ENCODE results near the gene PAX9.
"Not testable (repeated sequence)": the region's sequence is repeated elsewhere in the genome, so short reads cannot be mapped to it uniquely, and the experiment has no call there.

The PAX9 gene

DNA sequence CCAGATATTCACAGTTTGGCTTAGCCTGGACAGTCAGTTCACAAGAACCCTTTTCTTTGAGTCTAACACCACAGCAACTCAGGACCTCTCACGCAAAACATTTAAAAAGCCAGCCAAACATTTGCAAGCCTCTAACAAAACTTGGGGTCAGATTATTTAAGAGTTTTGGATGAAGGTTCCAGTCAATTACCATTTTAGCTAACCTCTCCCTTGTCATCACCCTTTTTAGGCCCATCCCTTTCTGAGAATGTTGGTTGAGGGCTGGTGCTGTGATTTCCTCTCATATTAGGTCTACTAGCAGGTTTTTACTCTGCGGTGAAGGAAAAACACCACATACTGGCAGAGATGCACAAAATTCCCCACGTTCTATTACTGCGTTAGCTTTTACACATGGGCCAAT is 20.7 kb downstream of the PAX9 start:
- Histone ChIP-seq H3K27ac (ENCODE audit: low read length) (no peak overlapping the region), H3K9me3 (ENCODE audit: insufficient read depth, low read depth, low read length) (no peaks in the 10 kb centered on the region)

DNA sequence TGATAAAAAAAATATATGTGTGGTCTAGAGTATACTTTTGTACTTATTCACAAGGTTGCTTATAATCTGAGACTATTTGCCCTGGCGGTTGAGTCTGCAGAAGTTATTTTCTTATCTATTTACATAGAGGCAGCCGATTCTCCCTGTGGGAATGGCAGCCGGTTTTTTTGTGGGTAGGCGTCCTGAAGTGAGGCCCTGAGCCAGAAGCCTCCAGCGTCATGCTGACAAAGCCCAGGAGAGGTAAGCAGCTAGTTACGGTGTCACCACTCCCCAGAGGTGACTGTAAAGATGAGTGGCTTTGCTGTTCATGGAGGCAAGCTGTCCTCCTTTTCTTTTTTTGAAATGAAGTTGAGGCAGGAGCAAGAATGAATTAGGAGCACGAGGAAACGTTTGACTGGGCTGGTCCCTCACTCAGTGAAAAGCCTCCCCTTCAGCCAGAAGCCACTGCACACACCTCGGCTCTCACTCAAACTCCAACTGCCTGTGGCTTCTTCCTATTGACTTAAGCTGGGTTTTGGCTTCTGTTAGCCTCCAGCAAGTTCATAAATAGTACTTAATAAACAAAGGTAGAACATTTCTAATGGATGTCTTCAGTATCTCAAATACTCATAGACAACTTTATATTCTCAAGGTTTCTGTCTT is 21.5 kb downstream of the PAX9 start:
- no peaks in the 10 kb centered on the region for H3K9me3 ChIP-seq (ENCODE audit: insufficient read depth, low read depth, low read length)
- no peak overlapping the region for H3K4me3 ChIP-seq (ENCODE audit: low read length)
- no peak overlapping the region for H3K27ac ChIP-seq (ENCODE audit: low read length)
- no peaks in the 10 kb centered on the region for H3K36me3 ChIP-seq (ENCODE audit: insufficient read depth, low read depth, low read length)
- no peaks in the 10 kb centered on the region for H3K27me3 ChIP-seq (ENCODE audit: insufficient read depth, low read length)
- no peak overlapping the region for H3K9ac ChIP-seq (ENCODE audit: low read depth, low read length)
- H3K4me1 ChIP-seq (ENCODE audit: insufficient read depth, low read length) = peaks cover 17% of the 10 kb centered on the region

More for the DNA sequence above, 20.7 kb downstream of the PAX9 start:
- no peak overlapping the region for H3K4me3 ChIP-seq (ENCODE audit: low read length)
- no peaks in the 10 kb centered on the region for H3K36me3 ChIP-seq (ENCODE audit: insufficient read depth, low read depth, low read length)
- peaks cover 18% of the 10 kb centered on the region for H3K4me1 ChIP-seq (ENCODE audit: insufficient read depth, low read length)
- H3K27me3 ChIP-seq (ENCODE audit: insufficient read depth, low read length) = no peaks in the 10 kb centered on the region
- H3K9ac ChIP-seq (ENCODE audit: low read depth, low read length) = no peak overlapping the region

DNA sequence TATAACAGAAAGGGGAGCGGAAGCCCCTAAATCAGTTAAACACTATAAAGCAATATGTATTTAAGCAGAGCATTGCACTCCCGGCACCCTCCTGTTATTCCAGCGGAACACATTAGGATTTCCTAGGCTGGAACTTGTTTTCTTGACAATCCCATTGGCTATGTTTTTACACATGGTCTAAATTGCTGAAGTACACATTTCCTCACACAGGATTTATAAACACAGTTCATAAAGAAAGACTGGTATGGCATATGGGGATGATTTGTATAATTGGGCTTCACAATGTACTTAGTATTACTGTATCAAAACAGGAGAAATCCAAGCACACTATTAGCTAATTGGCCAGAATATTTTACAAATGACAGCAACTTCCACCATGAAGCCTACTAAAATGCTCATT is 23.3 kb downstream of the PAX9 start:
- no peaks in the 10 kb centered on the region for H3K9me3 ChIP-seq (ENCODE audit: insufficient read depth, low read depth, low read length)
- no peak overlapping the region for H3K27ac ChIP-seq (ENCODE audit: low read length)
- no peak overlapping the region for H3K4me3 ChIP-seq (ENCODE audit: low read length)
- H3K27me3 ChIP-seq (ENCODE audit: insufficient read depth, low read length) = no peaks in the 10 kb centered on the region
- peaks cover 17% of the 10 kb centered on the region for H3K4me1 ChIP-seq (ENCODE audit: insufficient read depth, low read length)
- no peaks in the 10 kb centered on the region for H3K36me3 ChIP-seq (ENCODE audit: insufficient read depth, low read depth, low read length)
- H3K9ac ChIP-seq (ENCODE audit: low read depth, low read length) = no peak overlapping the region

DNA sequence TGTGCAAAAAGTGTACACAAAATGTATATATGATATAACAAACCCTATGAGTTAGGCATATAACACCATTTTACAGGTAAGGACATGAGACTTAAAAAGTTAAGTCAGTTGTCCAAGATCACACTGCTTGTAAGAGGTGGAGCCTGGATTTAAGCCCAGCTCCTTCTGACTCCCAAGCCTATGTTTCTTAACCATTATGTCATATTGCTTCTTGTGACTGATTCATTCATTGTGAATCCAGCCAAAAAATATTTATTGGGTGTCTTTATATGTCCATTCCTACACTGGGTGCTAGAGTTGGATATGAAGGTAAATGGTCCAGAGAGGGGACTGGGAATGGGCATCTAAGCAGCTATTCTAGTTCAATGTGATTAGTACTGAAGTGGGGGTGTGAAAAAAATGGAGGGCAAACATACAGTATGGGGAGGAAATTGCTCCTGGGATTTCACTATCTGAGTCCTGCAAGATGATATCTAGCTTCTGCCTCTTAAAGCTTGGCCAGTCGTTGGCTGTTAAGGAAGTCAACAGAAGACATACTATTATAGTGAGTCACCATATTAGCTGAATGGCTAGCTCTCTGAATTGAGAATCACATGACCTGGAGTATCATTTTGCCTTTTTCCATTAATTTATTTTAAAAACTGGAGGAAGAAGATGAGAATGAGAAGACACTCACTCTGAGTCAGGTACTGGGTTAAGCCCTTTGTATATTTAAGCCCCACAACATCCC is 28.8 kb downstream of the PAX9 start:
- H3K4me1 ChIP-seq (ENCODE audit: insufficient read depth, low read length) = no peaks in the 10 kb centered on the region
- H3K27ac ChIP-seq (ENCODE audit: low read length) = no peak overlapping the region
- H3K4me3 ChIP-seq (ENCODE audit: low read length) = no peak overlapping the region
- H3K36me3 ChIP-seq (ENCODE audit: insufficient read depth, low read depth, low read length) = no peaks in the 10 kb centered on the region
- no peak overlapping the region for H3K9ac ChIP-seq (ENCODE audit: low read depth, low read length)
- no peaks in the 10 kb centered on the region for H3K27me3 ChIP-seq (ENCODE audit: insufficient read depth, low read length)
- H3K9me3 ChIP-seq (ENCODE audit: insufficient read depth, low read depth, low read length) = no peaks in the 10 kb centered on the region

- not testable (repeated sequence) for H3K9me3 ChIP-seq (ENCODE audit: insufficient read depth, low read depth, low read length); H3K4me3 ChIP-seq (ENCODE audit: low read length); H3K27me3 ChIP-seq (ENCODE audit: insufficient read depth, low read length); H3K4me1 ChIP-seq (ENCODE audit: insufficient read depth, low read length); H3K27ac ChIP-seq (ENCODE audit: low read length); H3K9ac ChIP-seq (ENCODE audit: low read depth, low read length); H3K36me3 ChIP-seq (ENCODE audit: insufficient read depth, low read depth, low read length)
These were observed 37.8 kb downstream of the PAX9 start for GRCh38 chr14:36699420-36699819.

GRCh38 chr14:36700651-36701050 is 39.0 kb downstream of the PAX9 start:
- no peak overlapping the region for H3K27ac ChIP-seq (ENCODE audit: low read length)
- H3K4me3 ChIP-seq (ENCODE audit: low read length) = no peak overlapping the region

GRCh38 chr14:36701132-36701531 is 39.5 kb downstream of the PAX9 start:
- Histone ChIP-seq H3K4me1 (ENCODE audit: insufficient read depth, low read length) (no peaks in the 10 kb centered on the region), H3K27me3 (ENCODE audit: insufficient read depth, low read length) (no peaks in the 10 kb centered on the region), H3K36me3 (ENCODE audit: insufficient read depth, low read depth, low read length) (no peaks in the 10 kb centered on the region), H3K9ac (ENCODE audit: low read depth, low read length) (no peak overlapping the region), H3K4me3 (ENCODE audit: low read length) (no peak overlapping the region), H3K27ac (ENCODE audit: low read length) (no peak overlapping the region), H3K9me3 (ENCODE audit: insufficient read depth, low read depth, low read length) (no peaks in the 10 kb centered on the region)

More at GRCh38 chr14:36700651-36701050, 39.0 kb downstream of the PAX9 start:
- H3K36me3 ChIP-seq (ENCODE audit: insufficient read depth, low read depth, low read length) = no peaks in the 10 kb centered on the region
- H3K9me3 ChIP-seq (ENCODE audit: insufficient read depth, low read depth, low read length) = no peaks in the 10 kb centered on the region
- H3K27me3 ChIP-seq (ENCODE audit: insufficient read depth, low read length) = no peaks in the 10 kb centered on the region
- no peak overlapping the region for H3K9ac ChIP-seq (ENCODE audit: low read depth, low read length)
- no peaks in the 10 kb centered on the region for H3K4me1 ChIP-seq (ENCODE audit: insufficient read depth, low read length)

- H3K4me3 ChIP-seq (ENCODE audit: low read length) = no peak overlapping the region
- H3K27me3 ChIP-seq (ENCODE audit: insufficient read depth, low read length) = no peaks in the 10 kb centered on the region
- H3K9me3 ChIP-seq (ENCODE audit: insufficient read depth, low read depth, low read length) = no peaks in the 10 kb centered on the region
- no peaks in the 10 kb centered on the region for H3K36me3 ChIP-seq (ENCODE audit: insufficient read depth, low read depth, low read length)
- H3K9ac ChIP-seq (ENCODE audit: low read depth, low read length) = no peak overlapping the region
- no peaks in the 10 kb centered on the region for H3K4me1 ChIP-seq (ENCODE audit: insufficient read depth, low read length)
- H3K27ac ChIP-seq (ENCODE audit: low read length) = no peak overlapping the region
These were observed 40.8 kb downstream of the PAX9 start for GRCh38 chr14:36702474-36702873.

- Histone ChIP-seq H3K9ac (ENCODE audit: low read depth, low read length) (no peak overlapping the region), H3K4me3 (ENCODE audit: low read length) (no peak overlapping the region), H3K27ac (ENCODE audit: low read length) (no peak overlapping the region), H3K9me3 (ENCODE audit: insufficient read depth, low read depth, low read length) (no peaks in the 10 kb centered on the region), H3K4me1 (ENCODE audit: insufficient read depth, low read length) (no peaks in the 10 kb centered on the region), H3K27me3 (ENCODE audit: insufficient read depth, low read length) (no peaks in the 10 kb centered on the region), H3K36me3 (ENCODE audit: insufficient read depth, low read depth, low read length) (no peaks in the 10 kb centered on the region)
These were observed 45.9 kb downstream of the PAX9 start for GRCh38 chr14:36707570-36707969.

GRCh38 chr14:36713960-36714703 is 52.5 kb downstream of the PAX9 start:
- Histone ChIP-seq H3K9me3 (ENCODE audit: insufficient read depth, low read depth, low read length) (no peaks in the 10 kb centered on the region), H3K27me3 (ENCODE audit: insufficient read depth, low read length) (no peaks in the 10 kb centered on the region), H3K4me3 (ENCODE audit: low read length) (no peak overlapping the region), H3K36me3 (ENCODE audit: insufficient read depth, low read depth, low read length) (no peaks in the 10 kb centered on the region), H3K27ac (ENCODE audit: low read length) (no peak overlapping the region), H3K9ac (ENCODE audit: low read depth, low read length) (no peak overlapping the region), H3K4me1 (ENCODE audit: insufficient read depth, low read length) (peaks cover 12% of the 10 kb centered on the region; the same call in 1 of the 2 replicates)

GRCh38 chr14:36716614-36717184 is 55.0 kb downstream of the PAX9 start:
- Histone ChIP-seq H3K27ac (ENCODE audit: low read length) (no peak overlapping the region), H3K9me3 (ENCODE audit: insufficient read depth, low read depth, low read length) (no peaks in the 10 kb centered on the region), H3K4me3 (ENCODE audit: low read length) (no peak overlapping the region), H3K4me1 (ENCODE audit: insufficient read depth, low read length) (peaks cover 12% of the 10 kb centered on the region; the same call in 1 of the 2 replicates), H3K9ac (ENCODE audit: low read depth, low read length) (no peak overlapping the region), H3K36me3 (ENCODE audit: insufficient read depth, low read depth, low read length) (no peaks in the 10 kb centered on the region), H3K27me3 (ENCODE audit: insufficient read depth, low read length) (no peaks in the 10 kb centered on the region)

Data from iPS-20b (cell line).